Measurements from ENCODE around the gene MED12.

- TF ChIP-seq CTCF (conservative IDR thresholded peaks at IDR 0.05 in 1 of 2, IDR thresholded peaks at IDR 0.05 in 1 of 2; ENCODE audit: extremely low read depth in 1 of 2, insufficient read depth in 1 of 2, low read depth in 1 of 2, low read length in 2 of 2) = no peak
- TF ChIP-seq EZH2 (IDR thresholded peaks at IDR 0.05; ENCODE audit: borderline replicate concordance, low read length) = no peak
Observed at GRCh38 chrX:71184803-71185495, 66.6 kb downstream of the MED12 start.

Measured in mammary epithelial cell (primary cell).